Measurements from ENCODE around the gene SLC40A1.

The SLC40A1 gene

DNA sequence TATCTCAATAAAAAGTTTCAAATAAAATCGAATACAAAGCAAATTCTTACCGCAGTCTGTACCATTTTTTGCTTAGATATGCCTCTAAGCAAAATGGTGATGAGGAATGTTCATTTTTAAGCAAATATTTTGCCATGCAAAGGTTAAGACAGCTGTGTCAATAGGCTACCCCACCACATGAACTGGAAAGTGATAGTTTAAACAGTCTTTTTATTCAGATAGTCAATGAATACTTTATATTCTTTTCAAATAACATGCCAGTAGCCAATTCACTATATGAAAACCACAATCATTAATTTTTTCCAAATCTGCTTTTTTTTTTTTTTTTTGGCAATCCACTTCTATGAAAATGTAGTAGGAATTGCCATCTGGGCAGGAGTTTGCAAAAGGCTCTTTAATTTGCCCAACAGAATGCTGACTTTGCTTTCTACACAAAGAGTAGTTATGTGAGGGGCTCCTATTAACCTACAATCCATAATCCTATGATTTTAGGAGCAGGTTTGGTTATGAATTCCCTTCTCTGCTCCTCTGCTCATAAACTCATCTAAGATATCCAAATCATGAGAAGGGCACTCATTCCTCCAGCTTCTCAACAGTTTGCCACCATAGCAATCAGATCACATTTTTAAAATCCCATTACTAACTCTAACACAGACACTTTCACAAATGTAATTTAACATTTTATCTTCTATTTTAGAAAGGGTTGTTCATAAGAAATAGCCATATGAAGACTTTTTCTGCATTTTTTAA, 69.2 kb downstream of the SLC40A1 start:
- DNase-seq (ENCODE audit: low spot score), result no peak

All from GM03348 (cell line).